BE2C (cell line): ENCODE measurements around the gene RGS19.

Experiments
- DNase-seq: peaks from one replicate; pipeline ENCODE4 v3.0.0-alpha.2; 2020
- H3K27me3 ChIP-seq: fragments of 250-450 bp; sonication (Bioruptor Pico); 2 replicates; pipeline ENCODE4 v1.5.1; 2020; ENCODE audit warnings: mild to moderate bottlenecking
- H3K36me3 ChIP-seq: fragments of 250-450 bp; sonication (Bioruptor Pico); 2 replicates; pipeline ENCODE4 v1.5.1; 2020; ENCODE audit warnings: mild to moderate bottlenecking
- H3K4me1 ChIP-seq: fragments of 250-450 bp; sonication (Bioruptor Pico); 2 replicates; pipeline ENCODE4 v1.5.1; 2020
- H3K4me3 ChIP-seq: 2 replicates; pipeline ENCODE4 v1.5.1; 2011; ENCODE audit warnings: low read depth, low read length
- H3K9me3 ChIP-seq: fragments of 250-450 bp; sonication (Bioruptor Pico); 2 replicates; pipeline ENCODE4 v1.5.1; 2020
- CTCF ChIP-seq: IDR thresholded peaks from 2 replicates; pipeline ENCODE4 v1.5.1; 2012; ENCODE audit warnings: mild to moderate bottlenecking, low read depth, low read length

The RGS19 gene

GRCh38 chr20:64038224-64038564 lies 41.1 kb downstream of the RGS19 start:
- H3K4me1 ChIP-seq, result peaks cover 36% of the 10 kb centered on the region
- no peaks in the 10 kb centered on the region for H3K9me3 ChIP-seq
- H3K4me3 ChIP-seq, result peak overlapping the region; percentile 61
- H3K27me3 ChIP-seq, result peaks cover 6% of the 10 kb centered on the region; the same call in 1 of the 2 replicates
- no peak for DNase-seq
- TF ChIP-seq CTCF, result no peak
- H3K36me3 ChIP-seq, result peaks cover 21% of the 10 kb centered on the region

- no peak for TF ChIP-seq CTCF
- Histone ChIP-seq H3K36me3 (peaks cover 21% of the 10 kb centered on the region), H3K27me3 (peaks cover 6% of the 10 kb centered on the region; the same call in 1 of the 2 replicates), H3K4me1 (peaks cover 36% of the 10 kb centered on the region), H3K9me3 (no peaks in the 10 kb centered on the region), H3K4me3 (peak overlapping the region; percentile 61)
- peak; percentile 60 for DNase-seq
Observed at GRCh38 chr20:64037498-64038213, 41.7 kb downstream of the RGS19 start.

- H3K36me3 ChIP-seq, result peaks cover 21% of the 10 kb centered on the region
- no peak for DNase-seq
- peaks cover 36% of the 10 kb centered on the region for H3K4me1 ChIP-seq
- H3K27me3 ChIP-seq, result peaks cover 3% of the 10 kb centered on the region; the same call in 1 of the 2 replicates
- H3K4me3 ChIP-seq, result peak overlapping the region; percentile 61
- no peak for TF ChIP-seq CTCF
- no peaks in the 10 kb centered on the region for H3K9me3 ChIP-seq
Observed at GRCh38 chr20:64037199-64037497, 42.2 kb downstream of the RGS19 start.

GRCh38 chr20:64036346-64037198 lies 42.7 kb downstream of the RGS19 start:
- H3K4me3 ChIP-seq, result peak overlapping the region; percentile 61
- H3K9me3 ChIP-seq, result no peaks in the 10 kb centered on the region
- DNase-seq, result no peak
- H3K27me3 ChIP-seq, result no peaks in the 10 kb centered on the region
- peaks cover 36% of the 10 kb centered on the region for H3K4me1 ChIP-seq
- peaks cover 25% of the 10 kb centered on the region for H3K36me3 ChIP-seq
- no peak for TF ChIP-seq CTCF

- Histone ChIP-seq H3K9me3 (no peaks in the 10 kb centered on the region), H3K4me3 (peak within 1 kb of the TSS; percentile 61), H3K4me1 (peaks cover 36% of the 10 kb centered on the region), H3K27me3 (no peaks in the 10 kb centered on the region), H3K36me3 (peaks cover 29% of the 10 kb centered on the region)
- peak; percentile 66 for DNase-seq
- TF ChIP-seq CTCF, result no peak
Observed at GRCh38 chr20:64035933-64036345, 43.4 kb downstream of the RGS19 start, which contains the start of gene C20orf204. C20orf204 (plus strand) TSS chr20:64036182; CDS start chr20:64036324, 142 bp downstream.
